SK-N-SH treated with all-trans-retinoic acid at 6 μM for 48 hours (cell line): Measurements from ENCODE around the gene TRPM2.

Source experiments
- SNAI2 ChIP-seq: fragments of 250-450 bp; sonication (Bioruptor Pico); IDR thresholded peaks from 2 replicates; pipeline ENCODE4 v1.5.0; 2020; ENCODE audit warnings: mild to moderate bottlenecking, moderate library complexity
- ZFP30 ChIP-seq: fragments of 450-650 bp; formaldehyde crosslinking; IDR thresholded peaks from 2 replicates; pipeline ENCODE4 v1.5.0; 2022; ENCODE audit warnings: mild to moderate bottlenecking, moderate library complexity
- ZNF565 ChIP-seq: fragments of 450-650 bp; formaldehyde crosslinking; conservative IDR thresholded peaks from 2 replicates; pipeline ENCODE4 v1.5.0; 2020; ENCODE audit warnings: low read depth, mild to moderate bottlenecking, moderate library complexity
- ZNF70 ChIP-seq: fragments of 450-650 bp; formaldehyde crosslinking; IDR thresholded peaks from 2 replicates; pipeline ENCODE4 v1.5.0; 2020; ENCODE audit warnings: mild to moderate bottlenecking, moderate library complexity
- TF ChIP-seq, protein P1 (sequence below): fragments of 250-450 bp; sonication (Bioruptor Pico); IDR thresholded peaks from 2 replicates; pipeline ENCODE4 v1.8.0; 2020; ENCODE audit warnings: mild to moderate bottlenecking, moderate library complexity, borderline replicate concordance

DNA sequence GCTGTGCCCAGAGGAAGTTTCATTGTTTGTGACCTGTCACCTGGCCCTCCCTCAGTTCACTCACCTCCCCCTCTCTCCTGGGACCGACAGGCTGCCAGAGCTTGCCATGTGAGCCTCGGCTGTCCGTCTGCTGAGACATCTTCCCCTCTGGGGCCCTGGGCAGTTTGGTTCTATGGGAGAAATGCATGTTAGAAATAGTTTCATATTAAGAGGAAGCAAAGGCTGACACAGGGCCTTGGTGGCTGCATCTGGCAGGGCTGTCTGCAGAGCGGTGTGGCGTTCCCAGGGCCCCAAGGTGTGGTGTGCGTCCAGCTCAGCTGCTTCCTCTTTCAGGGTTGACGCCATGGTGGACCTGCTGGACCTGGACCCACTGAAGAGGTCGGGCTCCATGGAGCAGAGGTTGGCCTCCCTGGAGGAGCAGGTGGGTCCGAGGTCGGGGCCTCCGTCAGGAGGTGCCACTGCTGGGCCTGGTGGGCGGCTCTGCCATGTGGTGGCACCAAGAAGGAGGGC lies 69.9 kb downstream of the TRPM2 start:
- TF ChIP-seq ZNF565 (no peak), ZFP30 (CRISPR knock-in tag) (no peak), ZNF70 (CRISPR knock-in tag) (no peak), SNAI2 (CRISPR knock-in tag) (no peak)
- TF ChIP-seq, protein P1, sequence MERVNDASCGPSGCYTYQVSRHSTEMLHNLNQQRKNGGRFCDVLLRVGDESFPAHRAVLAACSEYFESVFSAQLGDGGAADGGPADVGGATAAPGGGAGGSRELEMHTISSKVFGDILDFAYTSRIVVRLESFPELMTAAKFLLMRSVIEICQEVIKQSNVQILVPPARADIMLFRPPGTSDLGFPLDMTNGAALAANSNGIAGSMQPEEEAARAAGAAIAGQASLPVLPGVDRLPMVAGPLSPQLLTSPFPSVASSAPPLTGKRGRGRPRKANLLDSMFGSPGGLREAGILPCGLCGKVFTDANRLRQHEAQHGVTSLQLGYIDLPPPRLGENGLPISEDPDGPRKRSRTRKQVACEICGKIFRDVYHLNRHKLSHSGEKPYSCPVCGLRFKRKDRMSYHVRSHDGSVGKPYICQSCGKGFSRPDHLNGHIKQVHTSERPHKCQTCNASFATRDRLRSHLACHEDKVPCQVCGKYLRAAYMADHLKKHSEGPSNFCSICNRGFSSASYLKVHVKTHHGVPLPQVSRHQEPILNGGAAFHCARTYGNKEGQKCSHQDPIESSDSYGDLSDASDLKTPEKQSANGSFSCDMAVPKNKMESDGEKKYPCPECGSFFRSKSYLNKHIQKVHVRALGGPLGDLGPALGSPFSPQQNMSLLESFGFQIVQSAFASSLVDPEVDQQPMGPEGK (CRISPR knock-in tag) = no peak
